HEK293 (cell line): ENCODE data around the gene CENPS.

Experiments
- CTCF ChIA-PET: fragments of 350-600 bp; formaldehyde crosslinking; extraction: SDS; loops from one replicate; lab custom pipeline; 2021; ENCODE audit warnings: antibody characterized with exemption; lab: Yijun Ruan, JAX
- POLR2A ChIA-PET: fragments of 300-600 bp; formaldehyde crosslinking; extraction: SDS; loops from one replicate; lab custom pipeline; 2020; ENCODE audit warnings: antibody characterized with exemption, inconsistent platforms; lab: Yijun Ruan, JAX
- H3K27ac ChIP-seq: fragments of 200-500 bp; sonication (Bioruptor generic); 2 replicates; pipeline ENCODE4 v1.5.1; 2014; ENCODE audit warnings: low read depth, low read length, control low read depth, inconsistent platforms; ENCODE audit errors: extremely low read depth
- H3K36me3 ChIP-seq, 2 experiments: fragments of 200-500 bp in 1 of 2; sonication (Bioruptor generic) in 1 of 2; 1 replicate in 1 of 2; 2 replicates in 1 of 2; pipeline ENCODE4 v1.5.1; 2014 to 2017; ENCODE audit warnings: inconsistent platforms in 2 of 2, low read length in 2 of 2; ENCODE audit not compliant: control insufficient read depth in 2 of 2, insufficient read depth in 1 of 2
- H3K4me1 ChIP-seq: fragments of 200-500 bp; sonication (Bioruptor generic); 2 replicates; pipeline ENCODE4 v1.5.1; 2014; ENCODE audit warnings: mild to moderate bottlenecking, low read length, inconsistent platforms; ENCODE audit not compliant: control insufficient read depth, insufficient read depth
- H3K4me3 ChIP-seq: 2 replicates; pipeline ENCODE4 v1.5.1; 2011; ENCODE audit warnings: low read depth, mild to moderate bottlenecking, control low read depth, low read length, moderate library complexity
- H3K9me3 ChIP-seq: fragments of 200-500 bp; sonication (Bioruptor generic); 2 replicates; pipeline ENCODE4 v1.5.1; 2014; ENCODE audit warnings: low read depth, low read length, inconsistent platforms; ENCODE audit not compliant: control insufficient read depth, insufficient read depth
- BCL11A ChIP-seq: fragments of 450-650 bp; formaldehyde crosslinking; IDR thresholded peaks from 2 replicates; pipeline ENCODE4 v1.5.1; 2016; ENCODE audit warnings: low read depth, missing biosample characterization, missing genetic modification characterization
- GFI1B ChIP-seq: fragments of 450-650 bp; formaldehyde crosslinking; IDR thresholded peaks from 2 replicates; pipeline ENCODE4 v1.5.1; 2016; ENCODE audit warnings: missing biosample characterization, missing genetic modification characterization
- GLI2 ChIP-seq: fragments of 450-650 bp; formaldehyde crosslinking; IDR thresholded peaks from 2 replicates; pipeline ENCODE4; 2017; ENCODE audit warnings: missing biosample characterization, missing genetic modification characterization, low read depth, borderline replicate concordance
- MYNN ChIP-seq: fragments of 450-650 bp; formaldehyde crosslinking; IDR thresholded peaks from 2 replicates; pipeline ENCODE4 v1.5.1; 2016; ENCODE audit warnings: missing biosample characterization, missing genetic modification characterization, borderline replicate concordance
- ZBTB8A ChIP-seq: fragments of 450-650 bp; formaldehyde crosslinking; IDR thresholded peaks from 2 replicates; pipeline ENCODE4 v1.5.1; 2016; ENCODE audit warnings: missing biosample characterization, missing genetic modification characterization
- ZNF10 ChIP-seq: fragments of 450-650 bp; formaldehyde crosslinking; IDR thresholded peaks from 2 replicates; pipeline ENCODE4 v1.5.1; 2017; ENCODE audit warnings: missing biosample characterization, missing genetic modification characterization
- ZNF132 ChIP-seq: fragments of 450-650 bp; formaldehyde crosslinking; IDR thresholded peaks from 2 replicates; pipeline ENCODE4 v1.5.1; 2017; ENCODE audit warnings: missing biosample characterization, missing genetic modification characterization, borderline replicate concordance
- ZNF138 ChIP-seq: fragments of 450-650 bp; formaldehyde crosslinking; IDR thresholded peaks from 2 replicates; pipeline ENCODE4 v1.5.1; 2016; ENCODE audit warnings: missing biosample characterization, missing genetic modification characterization, borderline replicate concordance
- ZNF140 ChIP-seq: fragments of 450-650 bp; formaldehyde crosslinking; IDR thresholded peaks from 2 replicates; pipeline ENCODE4 v1.5.1; 2016; ENCODE audit warnings: missing biosample characterization, missing genetic modification characterization
- ZNF146 ChIP-seq: fragments of 450-650 bp; formaldehyde crosslinking; IDR thresholded peaks from 2 replicates; pipeline ENCODE4 v1.5.1; 2016; ENCODE audit warnings: missing biosample characterization, missing genetic modification characterization
- ZNF174 ChIP-seq: fragments of 450-650 bp; formaldehyde crosslinking; IDR thresholded peaks from 2 replicates; pipeline ENCODE4 v1.5.0; 2017; ENCODE audit warnings: missing biosample characterization, mild to moderate bottlenecking, missing genetic modification characterization
- ZNF2 ChIP-seq: fragments of 450-650 bp; formaldehyde crosslinking; IDR thresholded peaks from 2 replicates; pipeline ENCODE4 v1.5.1; 2016; ENCODE audit warnings: missing biosample characterization, missing genetic modification characterization
- ZNF311 ChIP-seq: fragments of 450-650 bp; formaldehyde crosslinking; IDR thresholded peaks from 2 replicates; pipeline ENCODE4 v1.5.1; 2017; ENCODE audit warnings: missing biosample characterization, missing genetic modification characterization, borderline replicate concordance
- ZNF335 ChIP-seq: fragments of 450-650 bp; formaldehyde crosslinking; conservative IDR thresholded peaks from 2 replicates; pipeline ENCODE4 v1.5.1; 2016; ENCODE audit warnings: missing biosample characterization, missing genetic modification characterization
- ZNF366 ChIP-seq: fragments of 450-650 bp; formaldehyde crosslinking; conservative IDR thresholded peaks from 2 replicates; pipeline ENCODE4 v1.5.1; 2016; ENCODE audit warnings: missing biosample characterization, missing genetic modification characterization
- ZNF600 ChIP-seq: fragments of 450-650 bp; formaldehyde crosslinking; IDR thresholded peaks from 2 replicates; pipeline ENCODE4 v1.5.1; 2016; ENCODE audit warnings: missing biosample characterization, missing genetic modification characterization
- ZNF610 ChIP-seq: fragments of 450-650 bp; formaldehyde crosslinking; IDR thresholded peaks from 2 replicates; pipeline ENCODE4 v1.5.1; 2016; ENCODE audit warnings: missing biosample characterization, missing genetic modification characterization, borderline replicate concordance
- ZNF792 ChIP-seq: fragments of 450-650 bp; formaldehyde crosslinking; IDR thresholded peaks from 2 replicates; pipeline ENCODE4 v1.5.1; 2016; ENCODE audit warnings: missing biosample characterization, missing genetic modification characterization
- TF ChIP-seq, protein P1 (sequence below): fragments of 450-650 bp; formaldehyde crosslinking; IDR thresholded peaks from 2 replicates; pipeline ENCODE4 v1.5.1; 2016; ENCODE audit warnings: missing biosample characterization, missing genetic modification characterization
- TF ChIP-seq, protein P2 (sequence below): fragments of 450-650 bp; formaldehyde crosslinking; conservative IDR thresholded peaks from 2 replicates; pipeline ENCODE4 v1.5.1; 2016; ENCODE audit warnings: low read depth, missing biosample characterization, missing genetic modification characterization
- TF ChIP-seq, protein P3 (sequence below): fragments of 450-650 bp; formaldehyde crosslinking; IDR thresholded peaks from 2 replicates; pipeline ENCODE4 v1.5.1; 2016; ENCODE audit warnings: missing biosample characterization, missing genetic modification characterization
- TF ChIP-seq, protein P4 (sequence below): fragments of 450-650 bp; formaldehyde crosslinking; IDR thresholded peaks from 2 replicates; pipeline ENCODE4 v1.5.1; 2016; ENCODE audit warnings: missing biosample characterization, missing genetic modification characterization

Gene CENPS

DNA sequence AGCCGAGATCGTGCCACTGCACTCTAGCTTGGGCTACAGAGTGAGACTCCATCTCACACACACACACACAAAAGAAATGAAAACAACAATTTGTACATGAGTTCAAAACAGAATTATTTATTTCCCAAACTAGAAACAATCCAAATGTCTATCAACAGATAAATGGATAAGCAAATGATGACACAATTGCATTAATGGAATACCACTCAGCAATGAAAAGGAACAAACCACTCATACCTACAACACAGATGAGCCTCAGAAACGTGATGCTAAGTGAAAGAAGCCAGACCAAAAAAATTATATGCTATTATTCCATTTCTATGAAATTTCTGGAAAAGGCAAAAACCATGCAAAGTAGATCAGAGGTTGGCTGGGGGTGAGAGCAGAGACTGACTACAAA is 33.4 kb upstream of the CENPS start:
- no peaks in the 10 kb centered on the region for H3K9me3 ChIP-seq
- TF ChIP-seq ZNF132 (tag by site-specific recombination): no peak
- TF ChIP-seq ZNF146 (tag by site-specific recombination): peak; percentile 84
- TF ChIP-seq, all 188 proteins: peak for 1
- Histone ChIP-seq H3K27ac (no peak overlapping the region), H3K4me1 (peaks cover 2% of the 10 kb centered on the region; the same call in 1 of the 2 replicates), H3K4me3 (no peak overlapping the region), H3K36me3 (peaks cover 6 to 18% of the 10 kb centered on the region in 2 experiments; a peak in 2 of 3 replicates)
- ChIA-PET POLR2A (no interaction called here), CTCF (interaction anchor here (0.6 kb wide), 1 partner anchor 145 kb away, joined by 3 read pairs; no protein-coding TSS in a partner anchor)

DNA sequence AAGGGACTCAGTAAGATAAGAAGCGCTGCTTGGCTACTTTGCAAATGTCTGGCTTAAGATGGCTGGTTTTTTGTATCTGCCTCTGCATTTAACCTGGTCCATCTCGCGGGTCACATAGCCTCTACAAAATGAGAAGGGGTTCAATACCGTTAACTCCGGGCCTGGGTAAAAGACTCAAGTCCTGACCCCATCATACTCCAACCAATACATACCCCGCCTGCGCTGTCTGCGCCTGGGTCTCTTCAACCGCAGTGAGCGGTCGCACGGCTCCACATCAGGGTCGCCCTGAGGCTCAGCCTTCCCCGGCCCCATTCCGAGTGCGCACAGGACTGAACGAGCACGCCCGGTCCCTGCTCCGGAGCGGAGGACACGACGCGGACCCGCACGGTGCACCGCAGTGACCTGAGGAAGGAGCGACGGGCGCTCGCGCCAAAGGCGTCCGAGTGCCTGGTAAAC is 31.9 kb upstream of the CENPS start:
- peaks cover 2% of the 10 kb centered on the region; the same call in 1 of the 2 replicates for H3K4me1 ChIP-seq
- peak overlapping the region; percentile 55 for H3K4me3 ChIP-seq
- CTCF ChIA-PET: interaction anchor here (1.0 to 1.3 kb wide), 3 partner anchors 12 to 60 kb away, joined by 3 to 4 read pairs (median 4); no protein-coding TSS in a partner anchor
- POLR2A ChIA-PET: interaction anchor here (0.5 to 2.2 kb wide), 10 partner anchors 10 to 1534 kb away, joined by 3 to 10 read pairs (median 3); partner anchors contain the start of gene CENPS
- TF ChIP-seq, protein P1, sequence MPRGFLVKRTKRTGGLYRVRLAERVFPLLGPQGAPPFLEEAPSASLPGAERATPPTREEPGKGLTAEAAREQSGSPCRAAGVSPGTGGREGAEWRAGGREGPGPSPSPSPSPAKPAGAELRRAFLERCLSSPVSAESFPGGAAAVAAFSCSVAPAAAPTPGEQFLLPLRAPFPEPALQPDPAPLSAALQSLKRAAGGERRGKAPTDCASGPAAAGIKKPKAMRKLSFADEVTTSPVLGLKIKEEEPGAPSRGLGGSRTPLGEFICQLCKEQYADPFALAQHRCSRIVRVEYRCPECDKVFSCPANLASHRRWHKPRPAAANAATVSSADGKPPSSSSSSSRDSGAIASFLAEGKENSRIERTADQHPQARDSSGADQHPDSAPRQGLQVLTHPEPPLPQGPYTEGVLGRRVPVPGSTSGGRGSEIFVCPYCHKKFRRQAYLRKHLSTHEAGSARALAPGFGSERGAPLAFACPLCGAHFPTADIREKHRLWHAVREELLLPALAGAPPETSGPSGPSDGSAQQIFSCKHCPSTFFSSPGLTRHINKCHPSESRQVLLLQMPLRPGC (tag by site-specific recombination): no peak
- TF ChIP-seq ZNF10 (tag by site-specific recombination) (peak; percentile 39; the same call in 1 of the 2 replicates), ZNF138 (tag by site-specific recombination) (no peak), ZNF610 (tag by site-specific recombination) (peak; percentile 94), ZBTB8A (tag by site-specific recombination) (peak; percentile 95), MYNN (tag by site-specific recombination) (peak; percentile 68), ZNF335 (tag by site-specific recombination) (peak; percentile 86; the same call in 1 of the 2 replicates), BCL11A (peak; percentile 50; the same call in 1 of the 2 replicates), ZNF600 (tag by site-specific recombination) (peak; percentile 97)
- TF ChIP-seq, protein P2, sequence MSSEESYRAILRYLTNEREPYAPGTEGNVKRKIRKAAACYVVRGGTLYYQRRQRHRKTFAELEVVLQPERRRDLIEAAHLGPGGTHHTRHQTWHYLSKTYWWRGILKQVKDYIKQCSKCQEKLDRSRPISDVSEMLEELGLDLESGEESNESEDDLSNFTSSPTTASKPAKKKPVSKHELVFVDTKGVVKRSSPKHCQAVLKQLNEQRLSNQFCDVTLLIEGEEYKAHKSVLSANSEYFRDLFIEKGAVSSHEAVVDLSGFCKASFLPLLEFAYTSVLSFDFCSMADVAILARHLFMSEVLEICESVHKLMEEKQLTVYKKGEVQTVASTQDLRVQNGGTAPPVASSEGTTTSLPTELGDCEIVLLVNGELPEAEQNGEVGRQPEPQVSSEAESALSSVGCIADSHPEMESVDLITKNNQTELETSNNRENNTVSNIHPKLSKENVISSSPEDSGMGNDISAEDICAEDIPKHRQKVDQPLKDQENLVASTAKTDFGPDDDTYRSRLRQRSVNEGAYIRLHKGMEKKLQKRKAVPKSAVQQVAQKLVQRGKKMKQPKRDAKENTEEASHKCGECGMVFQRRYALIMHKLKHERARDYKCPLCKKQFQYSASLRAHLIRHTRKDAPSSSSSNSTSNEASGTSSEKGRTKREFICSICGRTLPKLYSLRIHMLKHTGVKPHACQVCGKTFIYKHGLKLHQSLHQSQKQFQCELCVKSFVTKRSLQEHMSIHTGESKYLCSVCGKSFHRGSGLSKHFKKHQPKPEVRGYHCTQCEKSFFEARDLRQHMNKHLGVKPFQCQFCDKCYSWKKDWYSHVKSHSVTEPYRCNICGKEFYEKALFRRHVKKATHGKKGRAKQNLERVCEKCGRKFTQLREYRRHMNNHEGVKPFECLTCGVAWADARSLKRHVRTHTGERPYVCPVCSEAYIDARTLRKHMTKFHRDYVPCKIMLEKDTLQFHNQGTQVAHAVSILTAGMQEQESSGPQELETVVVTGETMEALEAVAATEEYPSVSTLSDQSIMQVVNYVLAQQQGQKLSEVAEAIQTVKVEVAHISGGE: peak; percentile 92
- H3K9me3 ChIP-seq: no peaks in the 10 kb centered on the region
- H3K36me3 ChIP-seq: peaks cover 8 to 32% of the 10 kb centered on the region in 2 experiments; a peak in 2 of 3 replicates
- H3K27ac ChIP-seq: no peak overlapping the region

DNA sequence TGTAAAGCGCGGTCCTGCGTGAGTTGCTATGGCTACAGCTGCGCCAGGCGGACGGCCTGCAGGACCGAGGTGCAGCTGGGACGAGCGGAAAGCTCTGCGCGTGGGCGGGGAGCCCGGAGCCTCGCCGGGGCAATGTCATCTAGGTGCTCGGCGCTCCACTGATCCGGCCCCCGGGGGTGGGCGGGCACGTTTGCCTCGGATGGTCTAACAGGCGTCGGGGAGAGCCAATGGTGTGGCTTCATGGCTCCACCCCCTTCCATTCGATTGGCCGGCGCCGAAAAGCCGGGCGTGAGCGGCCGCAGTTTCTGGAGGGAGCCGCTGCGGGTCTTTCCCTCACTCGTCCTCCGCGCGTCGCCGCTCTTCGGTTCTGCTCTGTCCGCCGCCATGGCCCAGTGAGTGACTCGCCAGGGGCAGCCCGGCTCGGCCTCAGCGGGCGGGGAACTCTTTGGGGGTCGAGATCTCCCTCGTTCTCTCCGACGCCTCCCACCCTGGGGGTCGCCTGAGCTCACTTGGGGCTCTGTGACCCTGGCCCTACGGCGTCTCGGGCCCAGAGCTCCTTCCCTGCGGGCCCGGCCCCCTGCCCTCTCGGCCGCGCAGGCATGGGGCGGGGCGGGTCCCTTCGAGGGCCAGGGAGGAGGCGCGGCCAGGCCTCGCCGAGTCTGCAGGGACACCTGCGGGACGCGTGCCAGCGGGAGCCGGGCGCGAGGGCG is 31.3 kb upstream of the CENPS start, which contains the start of gene PGD:
Gene PGD (plus strand): TSS at position 331 of the 710 bp plus-strand sequence. CDS start 54 bp downstream, at position 385.
- POLR2A ChIA-PET: interaction anchor here (0.5 to 2.2 kb wide), 10 partner anchors 10 to 1534 kb away, joined by 3 to 10 read pairs (median 3); partner anchors contain the start of gene CENPS
- Histone ChIP-seq H3K9me3 (no peaks in the 10 kb centered on the region), H3K36me3 (peaks cover 13 to 38% of the 10 kb centered on the region in 2 experiments), H3K27ac (peak within 1 kb of the TSS; percentile 86), H3K4me3 (peak within 1 kb of the TSS; percentile 62), H3K4me1 (peaks cover 2% of the 10 kb centered on the region; the same call in 1 of the 2 replicates)
- CTCF ChIA-PET: interaction anchor here (0.5 to 1.6 kb wide), 6 partner anchors 11 to 130 kb away, joined by 3 to 10 read pairs (median 4); partner anchors contain the start of gene CENPS
- TF ChIP-seq ZNF2 (tag by site-specific recombination): peak; percentile 68
- TF ChIP-seq ZNF140 (tag by site-specific recombination): no peak
- no peak for TF ChIP-seq ZNF311
- TF ChIP-seq, protein P3, sequence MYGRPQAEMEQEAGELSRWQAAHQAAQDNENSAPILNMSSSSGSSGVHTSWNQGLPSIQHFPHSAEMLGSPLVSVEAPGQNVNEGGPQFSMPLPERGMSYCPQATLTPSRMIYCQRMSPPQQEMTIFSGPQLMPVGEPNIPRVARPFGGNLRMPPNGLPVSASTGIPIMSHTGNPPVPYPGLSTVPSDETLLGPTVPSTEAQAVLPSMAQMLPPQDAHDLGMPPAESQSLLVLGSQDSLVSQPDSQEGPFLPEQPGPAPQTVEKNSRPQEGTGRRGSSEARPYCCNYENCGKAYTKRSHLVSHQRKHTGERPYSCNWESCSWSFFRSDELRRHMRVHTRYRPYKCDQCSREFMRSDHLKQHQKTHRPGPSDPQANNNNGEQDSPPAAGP: peak; percentile 94
- TF ChIP-seq ZNF792 (tag by site-specific recombination): peak; percentile 55; the same call in 1 of the 2 replicates
- no peak for TF ChIP-seq ZNF174 (tag by site-specific recombination)
- no peak for TF ChIP-seq GFI1B (tag by site-specific recombination)
- peak; percentile 90 for TF ChIP-seq ZNF366 (tag by site-specific recombination)
- no peak for TF ChIP-seq ZNF132 (tag by site-specific recombination)
- no peak for TF ChIP-seq GLI2 (tag by site-specific recombination)
- TF ChIP-seq, protein P4, sequence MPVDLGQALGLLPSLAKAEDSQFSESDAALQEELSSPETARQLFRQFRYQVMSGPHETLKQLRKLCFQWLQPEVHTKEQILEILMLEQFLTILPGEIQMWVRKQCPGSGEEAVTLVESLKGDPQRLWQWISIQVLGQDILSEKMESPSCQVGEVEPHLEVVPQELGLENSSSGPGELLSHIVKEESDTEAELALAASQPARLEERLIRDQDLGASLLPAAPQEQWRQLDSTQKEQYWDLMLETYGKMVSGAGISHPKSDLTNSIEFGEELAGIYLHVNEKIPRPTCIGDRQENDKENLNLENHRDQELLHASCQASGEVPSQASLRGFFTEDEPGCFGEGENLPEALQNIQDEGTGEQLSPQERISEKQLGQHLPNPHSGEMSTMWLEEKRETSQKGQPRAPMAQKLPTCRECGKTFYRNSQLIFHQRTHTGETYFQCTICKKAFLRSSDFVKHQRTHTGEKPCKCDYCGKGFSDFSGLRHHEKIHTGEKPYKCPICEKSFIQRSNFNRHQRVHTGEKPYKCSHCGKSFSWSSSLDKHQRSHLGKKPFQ (tag by site-specific recombination): no peak
